HG03354 (cell line): Measurements from ENCODE around the gene ITGA2.
"Not testable (repeated sequence)": the region's sequence is repeated elsewhere in the genome, so short reads cannot be mapped to it uniquely, and the experiment has no call there.

Experiments used
- ATAC-seq: cut with Tn5 transposase; IDR thresholded peaks from one replicate; pipeline ENCODE4 v1.9.1; 2021; ENCODE audit warnings: mild to moderate bottlenecking; ENCODE audit not compliant: unreplicated experiment, poor library complexity, severe bottlenecking

Gene ITGA2

DNA sequence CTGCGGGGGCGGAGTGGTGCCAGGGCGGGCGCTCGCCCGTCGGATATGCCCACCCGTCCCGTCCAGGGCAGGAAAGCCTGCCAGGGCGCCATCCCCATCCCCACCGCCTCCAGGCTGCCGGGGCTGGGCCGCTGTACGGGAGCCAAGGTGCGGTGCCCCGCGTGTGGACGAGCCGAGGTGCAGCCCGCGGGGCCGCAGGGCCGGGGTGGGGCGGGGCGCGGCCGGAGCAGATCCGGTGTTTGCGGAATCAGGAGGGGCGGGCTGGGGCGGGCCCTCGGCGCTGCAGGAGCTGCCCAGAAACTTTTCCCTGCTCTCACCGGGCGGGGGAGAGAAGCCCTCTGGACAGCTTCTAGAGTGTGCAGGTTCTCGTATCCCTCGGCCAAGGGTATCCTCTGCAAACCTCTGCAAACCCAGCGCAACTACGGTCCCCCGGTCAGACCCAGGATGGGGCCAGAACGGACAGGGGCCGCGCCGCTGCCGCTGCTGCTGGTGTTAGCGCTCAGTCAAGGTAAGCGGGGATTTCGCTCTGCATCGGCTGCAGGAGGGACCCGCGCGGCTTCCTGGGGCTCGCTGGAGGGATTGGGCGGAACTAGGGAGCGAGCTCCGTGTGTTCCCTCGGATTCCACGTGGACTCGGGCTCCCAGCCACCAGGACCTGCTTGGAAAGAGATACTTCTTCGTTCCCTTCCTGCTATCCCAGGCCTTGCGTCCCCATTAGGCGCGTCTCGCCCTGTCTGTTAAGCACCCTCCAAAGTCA is at the start of gene ITGA2:
ITGA2 (plus strand) TSS at position 328 of the 756 bp plus-strand sequence; CDS start at position 445, 117 bp downstream.
- ATAC-seq: peak; percentile 70

DNA sequence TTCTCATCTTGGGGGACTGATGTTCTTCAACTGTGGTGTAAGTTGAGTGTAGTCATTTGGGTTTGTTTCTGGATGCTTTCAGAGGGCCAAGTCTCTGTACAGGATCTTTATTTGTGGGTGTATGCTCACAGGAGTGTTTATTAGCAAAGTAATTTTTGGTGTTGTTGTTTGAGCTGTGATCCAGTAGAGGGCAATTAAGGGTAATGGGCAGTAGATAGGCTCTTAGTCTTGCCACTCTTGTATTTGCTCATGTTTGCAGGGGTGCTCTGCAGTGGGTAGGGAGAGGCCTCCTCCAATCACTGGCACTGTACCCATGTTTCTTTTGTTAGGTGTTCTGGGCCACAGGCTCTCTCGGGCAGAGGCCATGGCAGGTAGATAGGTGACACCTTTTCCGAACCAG is 45.9 kb upstream of the ITGA2 start:
- ATAC-seq: peak; percentile 67

DNA sequence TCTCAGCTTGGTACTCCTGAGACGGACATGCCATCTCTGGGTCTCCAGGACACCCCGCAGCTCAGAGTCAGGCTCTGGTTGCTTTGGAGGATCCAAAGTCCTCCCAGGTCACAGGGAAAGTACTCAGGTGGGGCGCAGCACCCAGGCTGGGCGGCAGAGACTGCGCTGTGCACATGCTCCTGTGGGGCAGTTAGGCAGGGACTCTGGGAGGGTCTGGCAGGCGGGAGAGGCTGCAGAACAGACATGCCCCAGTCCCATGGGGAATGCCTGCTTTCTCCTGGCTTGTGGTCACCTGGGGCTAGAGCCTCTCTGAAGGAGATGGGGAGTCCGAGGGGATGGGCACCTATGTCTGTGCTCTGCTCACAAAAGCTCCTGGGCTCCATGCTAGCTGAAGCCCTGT is 45.3 kb upstream of the ITGA2 start:
- ATAC-seq: no peak

DNA sequence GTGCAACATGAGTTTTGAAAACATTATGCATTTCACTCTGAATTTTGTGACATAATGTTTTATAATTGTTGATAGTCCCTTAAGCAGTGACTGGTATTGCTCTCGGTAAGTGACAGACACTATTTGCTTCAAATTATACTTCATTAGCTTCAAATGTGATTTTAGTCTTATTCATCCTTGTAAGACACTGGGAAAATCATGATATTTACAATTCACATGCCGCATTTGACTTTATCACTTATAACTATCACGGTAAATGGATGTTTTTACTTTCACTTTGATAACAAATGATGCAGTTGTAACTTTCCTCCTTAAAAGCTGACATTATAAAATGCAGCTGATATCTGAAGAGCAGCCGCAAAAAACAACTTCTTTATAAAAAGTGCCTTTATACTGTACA is 44.1 kb upstream of the ITGA2 start:
- ATAC-seq: no peak

DNA sequence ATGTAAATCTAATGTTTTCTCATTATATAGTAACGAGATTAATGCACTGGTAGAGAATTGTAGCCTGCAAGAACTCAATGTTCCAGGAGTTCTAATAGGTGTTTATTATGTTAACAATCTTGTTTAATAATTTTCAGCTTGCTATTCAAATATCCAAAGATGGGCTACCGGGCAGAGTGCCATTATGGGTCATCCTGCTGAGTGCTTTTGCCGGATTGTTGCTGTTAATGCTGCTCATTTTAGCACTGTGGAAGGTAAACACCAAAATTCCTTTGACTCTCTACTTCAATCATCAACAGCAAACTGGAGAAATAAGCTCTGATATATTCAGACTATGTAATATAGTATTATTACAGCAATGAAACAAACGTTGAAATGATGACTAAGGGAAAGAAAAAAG is 41.9 kb upstream of the ITGA2 start:
- ATAC-seq: no peak

DNA sequence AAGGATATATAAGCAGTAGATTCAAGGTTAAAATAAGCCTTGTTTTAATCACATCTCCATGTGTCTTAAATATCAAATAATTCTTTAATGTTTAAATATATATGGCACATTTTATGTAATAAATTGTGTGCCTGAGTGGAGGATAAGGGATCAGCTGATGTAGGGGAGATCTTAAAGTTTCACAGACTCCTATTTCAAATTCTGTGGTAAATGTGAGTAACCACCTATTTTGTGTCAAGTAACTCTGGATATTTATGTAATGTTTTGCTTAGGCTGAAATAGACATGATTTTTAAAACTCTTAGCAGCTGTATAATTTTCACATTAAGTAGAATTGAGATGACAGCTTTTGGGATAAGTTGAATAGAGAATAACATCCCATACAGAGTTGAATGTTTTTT is 41.3 kb upstream of the ITGA2 start:
- no peak for ATAC-seq

DNA sequence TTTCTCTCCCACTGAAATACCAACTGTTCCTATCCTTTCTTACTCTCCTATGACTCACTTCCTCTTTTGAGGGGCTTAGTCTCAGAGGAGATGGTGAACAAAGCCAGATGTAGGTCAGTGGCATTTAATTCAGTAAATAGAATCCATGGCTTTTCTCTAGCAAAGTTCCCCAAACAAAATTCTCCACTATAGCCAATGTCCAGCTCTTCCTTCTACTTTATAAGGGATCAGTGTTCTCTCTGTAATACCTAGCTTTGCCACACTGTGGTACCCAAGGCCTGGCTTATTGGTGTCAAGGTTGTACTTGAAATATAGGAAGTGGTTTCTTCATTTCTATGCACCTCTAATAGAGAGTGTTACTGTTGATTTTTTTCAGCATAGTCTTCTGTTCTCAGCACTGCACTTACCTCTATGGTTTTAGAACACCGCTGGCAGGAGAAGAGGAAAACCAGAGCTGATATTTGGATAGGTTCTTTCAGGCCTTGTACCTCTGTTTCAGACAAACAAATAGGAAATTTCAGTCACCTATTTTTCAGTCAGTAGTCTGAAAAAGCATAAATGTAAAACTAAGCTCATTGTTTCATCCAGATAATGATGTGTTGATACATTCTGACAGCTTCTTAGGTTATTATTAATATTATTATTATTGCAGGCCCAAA is 40.6 kb upstream of the ITGA2 start:
- ATAC-seq: peak; percentile 100

DNA sequence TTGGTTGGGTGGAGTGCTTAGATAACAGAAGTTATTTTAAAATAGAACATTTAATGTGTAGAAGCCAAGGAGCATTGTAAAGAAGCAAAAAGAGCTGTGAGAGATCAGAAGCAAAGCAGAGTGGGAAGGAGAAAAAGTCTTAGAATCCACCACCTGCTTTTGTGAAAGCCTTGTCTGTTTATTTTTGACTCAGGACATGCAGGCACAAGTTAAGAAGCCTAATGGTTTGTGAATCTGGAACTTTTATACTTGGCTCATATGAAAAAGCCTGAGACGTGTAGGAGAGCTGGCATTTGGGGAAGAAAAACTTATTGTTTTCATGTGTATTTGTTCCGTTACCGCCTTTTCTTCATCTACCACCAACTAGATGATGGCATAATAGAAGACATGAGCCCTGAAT is 38.5 kb upstream of the ITGA2 start:
- no peak for ATAC-seq

DNA sequence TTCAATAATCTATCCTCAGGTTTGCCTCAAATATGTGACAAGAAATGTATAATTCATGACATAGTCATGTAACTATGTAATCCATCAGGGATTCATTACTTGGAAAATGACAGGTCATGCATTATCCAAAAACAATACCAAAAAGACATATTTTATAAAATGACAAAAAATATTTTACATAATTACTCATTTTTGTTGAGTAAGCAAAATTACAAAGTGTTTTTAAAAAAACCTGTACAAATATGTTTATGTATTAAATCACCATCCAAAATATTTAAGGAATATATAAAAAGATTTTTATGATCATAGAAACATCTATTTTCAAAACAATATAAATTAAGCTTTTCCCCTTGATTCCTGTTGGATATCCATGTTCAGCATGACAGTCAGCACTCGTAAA is 36.7 kb upstream of the ITGA2 start:
- ATAC-seq: no peak

DNA sequence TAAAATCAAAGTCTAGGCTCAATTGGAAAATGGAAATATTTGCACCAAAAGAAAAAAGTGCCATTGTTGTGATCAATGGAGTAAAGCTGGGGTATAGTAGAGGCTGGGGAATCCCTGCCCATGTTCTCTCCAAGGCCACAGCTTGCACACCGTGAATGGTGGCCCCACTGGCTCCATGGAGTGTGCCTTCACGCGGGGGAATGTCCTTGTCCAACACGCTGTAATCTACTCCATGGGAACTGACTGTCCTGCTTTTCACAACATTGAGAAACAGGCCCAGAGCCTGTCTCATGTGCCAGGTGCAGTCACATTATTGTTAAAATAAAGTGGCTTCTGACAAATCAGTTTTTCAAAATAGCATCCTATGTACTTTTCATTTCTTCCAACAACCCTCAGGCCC is 33.1 kb upstream of the ITGA2 start:
- no peak for ATAC-seq

DNA sequence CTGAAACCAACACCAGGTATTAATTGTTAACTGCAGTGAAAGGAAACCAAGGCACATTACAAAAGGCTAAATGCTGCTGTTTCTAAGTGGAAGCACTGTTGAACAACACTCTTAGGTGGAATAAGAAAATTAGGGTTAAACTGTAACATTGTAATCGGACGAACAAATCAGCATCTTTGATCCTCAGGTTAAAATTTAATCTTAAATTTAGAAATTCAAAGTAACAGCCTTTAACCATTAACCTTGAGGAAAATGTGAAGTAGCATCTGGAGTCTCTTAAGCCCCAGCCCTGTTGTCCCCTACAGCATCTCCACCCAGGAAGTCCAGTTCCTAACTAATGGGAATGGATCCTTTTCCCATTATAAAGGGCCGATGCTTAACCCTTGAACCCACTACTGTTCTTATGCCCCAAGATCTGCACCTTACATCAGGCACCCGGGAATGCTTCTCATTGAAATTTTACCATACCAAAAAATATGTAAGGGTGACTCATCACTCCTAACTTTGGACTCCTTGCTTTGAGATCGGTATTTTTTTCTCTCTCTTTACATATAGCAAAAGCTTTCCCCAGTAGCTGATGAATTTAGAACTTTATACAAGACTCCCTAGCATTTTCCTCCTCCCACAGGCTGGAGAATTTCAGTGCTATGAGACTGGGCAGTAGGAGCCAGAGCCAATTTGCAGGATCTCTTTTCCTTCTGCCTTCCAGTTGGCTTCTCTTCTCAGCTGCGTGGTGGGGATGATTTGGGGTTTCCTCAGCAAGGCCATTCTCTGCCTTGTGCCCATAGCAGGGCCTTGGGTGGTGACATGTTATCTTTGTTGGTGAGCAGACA is 32.0 kb upstream of the ITGA2 start:
- peak; percentile 81 for ATAC-seq

DNA sequence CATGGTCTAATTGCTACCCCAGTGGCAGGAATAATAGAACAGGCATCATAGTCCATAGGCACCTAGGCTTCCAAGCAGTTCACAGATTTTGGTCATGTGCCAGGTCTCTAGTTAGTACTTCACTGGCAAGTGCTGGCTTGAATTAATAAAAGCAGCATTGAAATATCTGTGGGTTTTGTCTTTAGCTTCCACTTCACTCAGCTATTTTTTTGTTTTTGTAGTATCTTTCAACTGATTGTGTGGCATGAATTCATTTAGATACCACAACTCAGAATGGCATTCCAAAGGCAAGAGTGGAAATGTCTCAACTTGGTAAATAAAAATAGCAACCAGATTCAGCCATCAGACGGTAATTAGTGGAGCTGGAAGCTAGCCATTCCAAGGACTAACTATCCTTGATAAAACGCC is 27.9 kb upstream of the ITGA2 start:
- no peak for ATAC-seq

DNA sequence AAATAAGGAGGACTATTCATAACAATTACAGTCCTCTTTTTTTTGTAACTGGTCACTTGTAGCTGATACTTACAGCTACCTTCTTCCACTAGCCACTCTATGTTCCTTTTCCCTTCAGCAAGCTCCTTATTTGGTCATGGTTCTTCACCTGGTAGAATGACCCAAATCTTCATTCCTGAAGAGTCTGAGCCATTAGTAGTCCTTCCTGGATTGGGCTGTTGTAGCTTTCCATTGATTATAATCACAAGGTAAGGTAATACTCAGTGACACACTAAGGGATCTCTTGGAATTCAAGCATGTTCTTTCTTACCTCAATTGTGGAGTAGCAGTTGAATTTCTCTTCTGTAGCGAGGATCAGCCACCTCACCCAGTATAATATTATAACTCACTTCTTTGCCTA is 25.5 kb upstream of the ITGA2 start:
- no peak for ATAC-seq

DNA sequence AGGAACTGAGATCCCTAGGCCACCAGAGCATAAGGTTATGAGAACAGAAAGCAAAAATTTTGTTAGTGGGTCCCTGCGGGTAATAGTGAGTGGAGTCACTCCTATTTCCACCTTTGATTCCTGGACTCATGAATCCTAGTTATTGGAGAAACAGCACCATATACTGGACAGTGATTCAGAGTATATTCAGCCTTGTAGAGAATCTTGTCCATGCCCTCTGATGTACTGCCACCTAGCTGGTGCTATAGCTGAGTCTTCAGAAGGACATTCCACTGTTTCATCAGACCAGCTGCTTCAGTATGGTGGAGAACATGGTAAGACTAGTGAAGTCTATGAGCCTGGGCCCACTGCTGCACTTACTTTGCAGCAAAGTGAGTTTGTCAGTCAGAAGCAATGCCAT is 25.0 kb upstream of the ITGA2 start:
- no peak for ATAC-seq

DNA sequence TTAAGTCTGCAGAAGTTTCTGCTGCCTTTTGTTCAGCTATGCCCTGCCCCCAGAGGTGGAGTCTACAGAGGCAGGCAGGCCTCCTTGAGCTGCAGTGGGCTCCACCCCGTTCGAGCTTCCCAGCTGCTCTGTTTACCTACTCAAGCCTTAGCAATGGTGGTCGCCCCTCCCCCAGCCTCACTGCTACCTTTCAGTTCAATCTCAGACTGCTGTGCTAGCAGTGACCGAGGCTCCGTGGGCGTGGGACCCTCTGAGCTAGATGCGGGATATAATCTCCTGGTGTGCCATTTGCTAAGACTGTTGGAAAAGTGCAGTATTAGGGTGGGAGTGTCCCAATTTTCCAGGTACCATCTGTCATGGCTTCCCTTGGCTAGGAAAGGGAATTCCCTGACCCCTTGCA is 13.0 kb upstream of the ITGA2 start:
- not testable (repeated sequence) for ATAC-seq

DNA sequence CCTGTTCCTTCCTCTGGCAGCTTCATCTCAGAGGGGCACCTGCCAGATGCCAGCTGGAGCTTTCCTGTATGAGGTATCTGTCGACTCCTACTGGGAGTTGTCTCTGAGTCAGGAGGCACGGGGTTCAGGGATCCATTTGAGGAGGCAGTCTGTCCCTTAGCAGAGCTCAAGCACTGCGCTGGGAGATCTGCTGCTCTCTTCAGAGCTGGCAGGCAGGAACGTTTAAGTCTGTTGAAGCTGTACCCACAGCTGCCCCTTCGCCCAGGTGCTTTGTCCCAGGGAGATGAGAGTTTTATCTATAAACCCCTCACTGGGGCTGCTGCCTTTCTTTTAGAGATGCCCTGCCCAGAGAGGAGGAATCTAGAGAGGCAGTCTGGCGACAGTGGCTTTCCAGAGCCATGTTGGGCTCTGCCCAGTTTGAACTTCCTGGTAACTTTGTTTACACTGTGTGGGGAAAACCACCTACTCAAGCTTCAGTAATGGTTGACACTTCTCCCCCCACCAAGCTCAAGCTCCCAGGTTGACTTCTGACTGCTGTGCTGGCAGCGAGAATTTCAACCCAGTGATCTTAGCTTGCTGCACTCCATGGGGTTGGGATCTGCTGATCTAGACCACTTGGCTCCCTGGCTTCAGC is 11.8 kb upstream of the ITGA2 start:
- ATAC-seq: no peak

DNA sequence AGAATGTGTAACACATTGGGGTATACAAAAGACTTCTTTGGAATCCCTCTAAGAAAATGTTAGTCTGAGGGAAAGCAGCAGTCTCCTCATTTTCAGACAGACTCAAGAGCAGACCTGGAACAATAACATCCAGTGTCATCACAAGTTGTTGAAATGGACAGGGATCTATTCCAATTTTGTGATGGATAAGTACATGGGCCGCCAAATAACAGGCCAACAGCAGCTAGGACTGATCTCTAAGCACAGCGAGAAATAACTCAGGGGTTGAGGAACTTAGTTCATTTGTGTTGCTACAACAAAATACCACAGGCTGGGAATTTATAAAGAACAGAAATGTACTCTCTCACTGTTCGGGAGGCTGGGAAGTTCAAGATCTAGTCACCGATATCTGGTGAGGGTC is 7.6 kb upstream of the ITGA2 start:
- ATAC-seq: no peak

DNA sequence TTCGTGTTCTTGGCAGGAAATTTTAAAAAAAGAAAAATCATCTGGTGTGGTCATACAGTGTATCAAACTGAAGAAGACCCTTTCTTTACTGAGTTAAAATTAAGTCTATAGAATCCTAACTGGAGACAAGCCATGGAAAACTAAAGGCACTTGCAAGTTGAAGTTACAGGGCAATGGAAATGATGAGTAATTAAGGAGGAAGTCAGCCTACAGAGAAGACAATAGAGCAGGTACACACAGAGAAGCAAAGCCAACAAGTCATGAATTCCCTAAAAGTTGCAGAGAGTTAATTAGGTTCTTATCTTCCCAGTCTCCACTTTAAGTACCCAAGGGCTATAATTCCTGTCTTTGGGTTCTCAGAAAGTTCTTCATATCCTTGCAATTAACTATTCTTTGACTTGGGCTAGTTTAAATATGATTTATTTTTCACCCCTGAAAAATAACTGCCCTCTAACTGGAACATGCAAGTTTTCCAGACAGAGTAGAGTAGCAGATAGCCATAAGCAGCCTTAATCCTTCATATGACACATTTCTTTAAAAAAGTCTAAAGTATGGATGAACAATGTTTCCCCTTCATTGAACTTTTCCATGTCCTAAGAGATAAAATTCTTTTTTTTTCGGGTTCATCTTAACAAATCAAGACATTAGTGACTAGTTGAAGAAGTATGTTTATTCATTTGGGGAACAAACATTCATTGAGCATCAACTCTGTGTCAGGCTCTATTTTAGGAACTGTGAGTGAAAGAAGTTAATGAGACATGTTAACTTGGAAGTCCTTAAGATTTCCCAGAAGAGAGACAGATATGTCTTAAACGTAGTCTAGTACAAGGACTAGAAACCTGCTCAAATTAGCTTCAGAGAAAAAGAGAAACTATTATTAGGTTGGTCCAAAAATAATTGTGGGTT is 5.2 kb upstream of the ITGA2 start:
- ATAC-seq: no peak

DNA sequence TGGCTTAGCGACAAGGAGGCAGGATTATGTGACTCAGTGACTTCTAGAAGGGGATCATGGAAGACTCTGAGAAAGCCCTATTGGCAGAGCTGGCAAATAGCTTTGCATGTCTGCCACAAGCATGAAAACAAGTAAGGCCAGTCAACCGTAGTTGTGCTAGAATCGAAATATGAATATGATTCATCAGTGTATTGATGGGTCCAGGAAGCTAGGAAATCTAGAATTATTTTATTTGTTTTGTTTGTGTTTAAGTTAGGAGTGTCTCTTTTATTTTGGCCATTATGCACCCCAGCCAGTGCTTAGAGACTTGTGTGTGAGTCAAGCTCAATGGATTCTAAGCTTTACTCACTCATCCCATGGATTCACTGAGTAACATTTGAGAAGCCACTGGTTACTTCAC is 3.8 kb upstream of the ITGA2 start:
- ATAC-seq: no peak
